ENCODE measurements around the gene REPS1.
A peak's percentile ranks its signal among the peaks of the same experiment; 100 is the strongest.
"Not testable (repeated sequence)": the region's sequence is repeated elsewhere in the genome, so short reads cannot be mapped to it uniquely, and the experiment has no call there.

Gene REPS1

DNA sequence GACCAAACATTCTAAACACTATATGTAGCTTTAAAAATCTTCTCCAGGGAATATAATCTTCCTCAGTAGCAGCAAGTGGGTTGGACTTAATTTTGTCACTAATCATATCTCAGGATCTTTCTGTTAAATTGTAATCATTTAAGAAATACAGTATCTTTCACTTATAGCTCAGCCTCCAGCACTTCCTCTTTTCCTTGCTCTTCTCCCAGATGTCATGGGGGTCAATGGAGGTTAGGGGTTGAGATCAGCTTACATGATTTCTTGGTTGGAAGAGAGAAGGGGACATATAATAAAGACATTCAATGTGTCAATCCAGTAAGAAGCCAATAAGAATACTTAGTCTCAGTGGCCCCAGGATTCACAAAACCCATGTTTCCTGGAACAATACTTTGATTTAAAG, 15.7 kb upstream of the REPS1 start:
- Histone ChIP-seq H2AFZ (ENCODE audit: low read length, unreplicated experiment) (no peak overlapping the region), H3K27me3 (ENCODE audit: insufficient read depth, low read length) (no peaks in the 10 kb centered on the region), H3K27ac (ENCODE audit: low read depth, low read length) (no peak overlapping the region), H3K79me2 (ENCODE audit: control insufficient read depth, insufficient read depth, low read length, unreplicated experiment) (no peaks in the 10 kb centered on the region), H3K36me3 (ENCODE audit: insufficient read depth, low read length) (no peaks in the 10 kb centered on the region), H3K4me1 (ENCODE audit: control insufficient read depth, insufficient read depth, low read length, unreplicated experiment) (no peaks in the 10 kb centered on the region), H3K4me3 (ENCODE audit: low read depth, low read length) (no peak overlapping the region)

DNA sequence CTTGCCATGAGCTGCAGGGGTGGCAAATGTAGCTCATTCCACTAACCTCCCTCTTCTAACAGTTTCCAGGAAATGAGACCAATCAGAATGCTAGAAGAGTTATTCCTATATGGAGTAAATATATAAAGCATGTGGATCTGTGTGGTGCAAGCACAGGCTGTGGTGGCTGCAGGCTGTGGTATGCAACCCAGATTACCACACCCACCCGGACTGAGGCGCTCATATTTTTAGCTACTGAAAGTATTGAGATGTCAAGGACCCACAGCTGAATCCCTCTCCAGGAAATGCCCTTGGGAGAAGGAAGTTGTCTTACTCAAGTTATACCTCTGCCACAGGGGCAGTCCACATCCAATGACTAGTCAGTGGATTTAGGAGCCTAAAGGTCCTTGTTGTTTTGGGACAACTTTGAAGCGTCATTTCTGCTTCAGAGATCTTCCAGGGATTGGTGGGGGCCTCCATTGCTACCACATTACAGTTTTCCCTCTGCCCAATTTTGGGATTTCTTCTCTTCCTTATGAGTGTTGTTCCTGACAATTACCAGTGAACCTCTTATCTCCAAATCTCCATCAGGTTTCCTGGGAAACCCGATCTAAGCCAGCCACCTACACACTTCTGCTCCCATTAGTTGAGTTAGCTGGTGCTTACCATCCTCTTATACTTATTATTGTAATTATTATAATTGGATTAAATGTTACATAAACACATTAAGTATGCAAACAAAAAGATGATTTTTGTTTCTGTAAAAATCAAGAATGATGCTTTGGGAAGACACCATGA, 12.1 kb upstream of the REPS1 start:
- no peaks in the 10 kb centered on the region for H3K79me2 ChIP-seq (ENCODE audit: control insufficient read depth, insufficient read depth, low read length, unreplicated experiment)
- H3K4me1 ChIP-seq (ENCODE audit: control insufficient read depth, insufficient read depth, low read length, unreplicated experiment), result no peaks in the 10 kb centered on the region
- no peaks in the 10 kb centered on the region for H3K36me3 ChIP-seq (ENCODE audit: insufficient read depth, low read length)
- H3K4me3 ChIP-seq (ENCODE audit: low read depth, low read length), result no peak overlapping the region
- no peak overlapping the region for H3K27ac ChIP-seq (ENCODE audit: low read depth, low read length)
- H3K27me3 ChIP-seq (ENCODE audit: insufficient read depth, low read length), result no peaks in the 10 kb centered on the region
- H2AFZ ChIP-seq (ENCODE audit: low read length, unreplicated experiment), result no peak overlapping the region

DNA sequence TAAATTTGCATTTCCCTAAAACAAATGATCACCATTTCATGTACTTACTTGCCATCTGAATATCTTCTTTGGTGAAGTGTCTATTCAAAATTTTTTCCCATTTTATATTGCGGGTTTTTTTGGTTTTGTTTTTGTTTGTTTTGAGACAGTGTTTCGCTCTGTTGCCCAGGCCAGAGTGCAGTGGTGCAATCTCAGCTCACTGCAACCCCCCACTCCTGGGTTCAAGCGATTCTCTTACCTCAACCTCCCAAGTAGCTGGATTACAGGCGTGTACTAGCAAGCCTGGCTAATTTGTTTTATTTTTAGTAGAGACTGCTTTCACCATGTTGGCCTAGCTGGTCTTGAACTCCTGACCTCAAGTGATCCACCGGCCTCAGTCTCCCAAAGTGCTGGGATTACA, 9.1 kb upstream of the REPS1 start:
- no peaks in the 10 kb centered on the region for H3K27me3 ChIP-seq (ENCODE audit: insufficient read depth, low read length)
- no peak overlapping the region for H2AFZ ChIP-seq (ENCODE audit: low read length, unreplicated experiment)
- no peak overlapping the region for H3K4me3 ChIP-seq (ENCODE audit: low read depth, low read length)
- H3K79me2 ChIP-seq (ENCODE audit: control insufficient read depth, insufficient read depth, low read length, unreplicated experiment), result no peaks in the 10 kb centered on the region
- H3K4me1 ChIP-seq (ENCODE audit: control insufficient read depth, insufficient read depth, low read length, unreplicated experiment), result no peaks in the 10 kb centered on the region
- no peak overlapping the region for H3K27ac ChIP-seq (ENCODE audit: low read depth, low read length)
- H3K36me3 ChIP-seq (ENCODE audit: insufficient read depth, low read length), result no peaks in the 10 kb centered on the region

DNA sequence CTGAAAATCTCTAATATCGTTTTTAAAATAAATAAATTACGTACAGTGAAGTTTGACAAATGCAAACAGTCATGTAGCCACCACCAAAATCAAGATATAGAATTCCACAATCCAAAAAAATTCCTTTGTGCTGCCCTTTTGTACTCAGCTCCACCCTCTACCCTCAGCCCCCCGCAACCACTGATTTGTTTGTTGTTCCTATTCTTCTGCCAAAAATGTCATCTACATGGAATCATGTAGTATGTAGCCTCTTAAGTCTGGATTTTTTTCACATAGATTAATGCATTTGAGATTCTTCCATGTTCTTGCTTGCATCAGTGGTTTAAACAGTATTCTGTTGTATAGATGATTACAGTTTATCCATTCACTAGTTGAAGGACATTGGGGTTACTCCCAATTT, 8.5 kb upstream of the REPS1 start:
- H2AFZ ChIP-seq (ENCODE audit: low read length, unreplicated experiment), result no peak overlapping the region
- H3K4me1 ChIP-seq (ENCODE audit: control insufficient read depth, insufficient read depth, low read length, unreplicated experiment), result no peaks in the 10 kb centered on the region
- H3K4me3 ChIP-seq (ENCODE audit: low read depth, low read length), result no peak overlapping the region
- no peaks in the 10 kb centered on the region for H3K79me2 ChIP-seq (ENCODE audit: control insufficient read depth, insufficient read depth, low read length, unreplicated experiment)
- H3K27me3 ChIP-seq (ENCODE audit: insufficient read depth, low read length), result no peaks in the 10 kb centered on the region
- no peak overlapping the region for H3K27ac ChIP-seq (ENCODE audit: low read depth, low read length)
- H3K36me3 ChIP-seq (ENCODE audit: insufficient read depth, low read length), result no peaks in the 10 kb centered on the region

DNA sequence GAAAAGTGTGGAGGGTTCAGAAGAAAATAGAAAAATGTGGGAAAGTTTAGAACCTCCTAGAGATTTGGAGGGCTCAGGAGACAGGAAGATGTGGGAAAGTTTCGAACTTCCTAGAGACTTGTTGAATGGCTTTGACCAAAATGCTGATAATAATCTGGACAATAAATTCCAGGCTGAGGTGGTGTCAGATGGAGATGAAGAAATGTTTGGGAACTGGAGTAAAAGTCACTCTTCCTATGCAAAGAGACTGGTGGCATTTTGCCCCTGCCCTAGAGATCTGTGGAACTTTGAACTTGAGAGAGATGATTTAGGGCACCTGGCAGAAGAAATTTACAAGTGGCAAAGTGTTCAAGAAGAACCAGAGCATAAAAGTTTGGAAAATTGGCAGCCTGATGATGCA, 5.4 kb upstream of the REPS1 start:
- H2AFZ ChIP-seq (ENCODE audit: low read length, unreplicated experiment); H3K4me1 ChIP-seq (ENCODE audit: control insufficient read depth, insufficient read depth, low read length, unreplicated experiment); H3K36me3 ChIP-seq (ENCODE audit: insufficient read depth, low read length); H3K27ac ChIP-seq (ENCODE audit: low read depth, low read length); H3K27me3 ChIP-seq (ENCODE audit: insufficient read depth, low read length); H3K4me3 ChIP-seq (ENCODE audit: low read depth, low read length); H3K79me2 ChIP-seq (ENCODE audit: control insufficient read depth, insufficient read depth, low read length, unreplicated experiment): not testable (repeated sequence)

DNA sequence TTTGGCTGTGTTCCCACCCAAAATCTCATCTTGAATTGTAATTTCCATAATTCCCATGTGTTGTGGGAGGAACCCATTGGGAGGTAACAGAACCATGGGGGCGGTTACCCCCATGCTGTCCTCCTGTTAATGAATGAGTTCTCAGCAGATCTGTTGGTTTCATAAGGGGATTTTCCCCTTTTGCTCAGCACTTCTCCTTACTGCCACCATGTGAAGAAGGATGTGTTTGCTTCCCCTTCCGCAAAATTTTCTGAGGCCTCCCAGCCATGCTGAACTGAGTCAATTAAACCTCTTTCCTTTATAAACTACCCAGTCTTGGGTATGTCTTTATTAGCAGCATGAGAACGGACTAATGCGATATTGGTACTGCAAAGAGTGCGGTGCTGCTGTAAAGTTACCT, 4.9 kb upstream of the REPS1 start:
- H3K4me1 ChIP-seq (ENCODE audit: control insufficient read depth, insufficient read depth, low read length, unreplicated experiment); H3K79me2 ChIP-seq (ENCODE audit: control insufficient read depth, insufficient read depth, low read length, unreplicated experiment); H3K36me3 ChIP-seq (ENCODE audit: insufficient read depth, low read length); H3K27ac ChIP-seq (ENCODE audit: low read depth, low read length); H3K4me3 ChIP-seq (ENCODE audit: low read depth, low read length); H2AFZ ChIP-seq (ENCODE audit: low read length, unreplicated experiment); H3K27me3 ChIP-seq (ENCODE audit: insufficient read depth, low read length): not testable (repeated sequence)

DNA sequence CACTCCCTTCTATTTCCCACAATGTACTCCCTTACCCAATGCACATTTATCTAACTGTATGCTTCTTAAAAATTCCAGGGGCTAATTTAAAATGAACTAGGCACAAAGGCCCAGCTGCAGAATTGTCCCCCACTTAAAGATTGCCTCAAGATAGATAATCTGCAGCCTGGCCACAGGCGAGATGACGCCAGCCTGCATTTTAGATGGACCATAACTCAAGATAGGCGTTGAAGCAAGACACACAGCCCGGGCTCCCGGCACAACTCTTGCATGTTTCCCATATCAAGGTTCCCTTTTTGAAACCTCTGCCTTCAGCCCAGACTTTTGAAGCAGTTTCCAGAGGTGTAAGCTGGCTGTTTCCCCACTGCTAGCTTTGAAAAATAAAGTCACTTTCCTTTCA, 3.2 kb upstream of the REPS1 start:
- no peaks in the 10 kb centered on the region for H3K36me3 ChIP-seq (ENCODE audit: insufficient read depth, low read length)
- no peak overlapping the region for H3K27ac ChIP-seq (ENCODE audit: low read depth, low read length)
- H3K27me3 ChIP-seq (ENCODE audit: insufficient read depth, low read length), result no peaks in the 10 kb centered on the region
- no peak overlapping the region for H3K4me3 ChIP-seq (ENCODE audit: low read depth, low read length)
- H3K79me2 ChIP-seq (ENCODE audit: control insufficient read depth, insufficient read depth, low read length, unreplicated experiment), result peaks cover 18% of the 10 kb centered on the region
- H3K4me1 ChIP-seq (ENCODE audit: control insufficient read depth, insufficient read depth, low read length, unreplicated experiment), result peaks cover 5% of the 10 kb centered on the region
- H2AFZ ChIP-seq (ENCODE audit: low read length, unreplicated experiment), result no peak overlapping the region

DNA sequence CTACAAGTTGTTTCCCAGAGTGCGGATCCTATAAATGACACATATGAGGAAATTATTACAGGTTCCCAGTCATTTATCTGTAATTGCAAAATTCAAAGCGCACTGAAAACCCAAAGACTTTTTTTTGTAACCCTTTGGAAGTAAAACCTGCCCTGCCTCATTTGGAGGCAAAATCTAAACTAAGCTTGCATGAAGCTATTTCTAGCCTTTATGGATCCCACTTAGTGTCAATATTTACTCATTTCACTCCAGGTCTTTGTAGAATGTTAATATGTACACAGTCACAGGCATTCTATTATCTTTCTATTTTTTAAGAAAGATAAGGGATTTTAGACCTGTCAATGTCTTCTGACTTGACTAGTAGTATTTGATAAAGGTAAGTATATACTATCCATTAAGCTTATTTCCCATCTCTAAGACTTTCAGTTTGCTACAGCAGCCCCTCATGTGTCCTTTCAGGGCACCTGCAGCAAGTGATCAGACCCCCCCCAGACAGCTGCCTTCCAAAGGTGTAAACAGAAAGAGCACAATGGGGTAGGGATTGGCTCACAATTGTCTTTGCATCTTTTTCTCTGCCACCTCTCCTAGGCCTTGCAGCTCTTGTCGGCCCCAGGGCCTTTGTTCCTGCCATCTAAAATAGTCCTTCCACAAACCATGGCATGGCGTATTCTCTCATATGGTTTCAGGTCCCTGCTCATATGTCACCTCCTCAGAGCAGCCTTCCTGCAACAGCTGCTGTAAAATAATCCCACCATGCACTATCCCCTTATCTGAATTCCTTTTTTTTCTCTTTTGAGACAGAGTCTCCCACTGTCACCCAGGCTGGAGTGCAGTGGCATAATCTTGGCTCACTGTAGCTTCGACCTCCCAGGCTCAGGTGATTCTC, 1.3 kb upstream of the REPS1 start:
- Histone ChIP-seq H3K4me1 (ENCODE audit: control insufficient read depth, insufficient read depth, low read length, unreplicated experiment) (peaks cover 23% of the 10 kb centered on the region), H3K4me3 (ENCODE audit: low read depth, low read length) (no peak overlapping the region), H3K27me3 (ENCODE audit: insufficient read depth, low read length) (no peaks in the 10 kb centered on the region), H3K27ac (ENCODE audit: low read depth, low read length) (no peak overlapping the region), H2AFZ (ENCODE audit: low read length, unreplicated experiment) (no peak overlapping the region), H3K79me2 (ENCODE audit: control insufficient read depth, insufficient read depth, low read length, unreplicated experiment) (peaks cover 37% of the 10 kb centered on the region), H3K36me3 (ENCODE audit: insufficient read depth, low read length) (no peaks in the 10 kb centered on the region)

DNA sequence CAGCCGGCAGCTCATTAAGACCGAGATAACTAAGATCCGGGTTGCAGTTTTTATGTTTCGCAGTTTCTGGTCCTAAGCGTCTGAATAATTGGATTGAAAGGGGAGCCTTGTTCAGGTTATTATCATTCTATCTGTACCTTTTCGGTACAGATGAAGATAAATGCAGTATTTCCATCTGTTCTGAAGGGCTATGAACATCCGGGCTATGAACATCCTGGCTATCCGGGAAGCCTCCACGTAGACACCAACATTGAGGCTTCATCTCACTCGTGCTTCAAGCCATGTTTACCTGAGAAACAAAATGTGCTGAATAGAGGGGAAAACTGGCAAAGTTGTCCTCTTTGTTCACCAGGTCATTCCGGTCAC, 399 bp upstream of the REPS1 start:
- Histone ChIP-seq H3K79me2 (ENCODE audit: control insufficient read depth, insufficient read depth, low read length, unreplicated experiment) (peaks cover 46% of the 10 kb centered on the region), H3K4me3 (ENCODE audit: low read depth, low read length) (peak overlapping the region; percentile 94), H3K27ac (ENCODE audit: low read depth, low read length) (no peak overlapping the region), H3K36me3 (ENCODE audit: insufficient read depth, low read length) (no peaks in the 10 kb centered on the region), H3K27me3 (ENCODE audit: insufficient read depth, low read length) (no peaks in the 10 kb centered on the region), H3K4me1 (ENCODE audit: control insufficient read depth, insufficient read depth, low read length, unreplicated experiment) (peaks cover 27% of the 10 kb centered on the region), H2AFZ (ENCODE audit: low read length, unreplicated experiment) (peak overlapping the region; percentile 97)

DNA sequence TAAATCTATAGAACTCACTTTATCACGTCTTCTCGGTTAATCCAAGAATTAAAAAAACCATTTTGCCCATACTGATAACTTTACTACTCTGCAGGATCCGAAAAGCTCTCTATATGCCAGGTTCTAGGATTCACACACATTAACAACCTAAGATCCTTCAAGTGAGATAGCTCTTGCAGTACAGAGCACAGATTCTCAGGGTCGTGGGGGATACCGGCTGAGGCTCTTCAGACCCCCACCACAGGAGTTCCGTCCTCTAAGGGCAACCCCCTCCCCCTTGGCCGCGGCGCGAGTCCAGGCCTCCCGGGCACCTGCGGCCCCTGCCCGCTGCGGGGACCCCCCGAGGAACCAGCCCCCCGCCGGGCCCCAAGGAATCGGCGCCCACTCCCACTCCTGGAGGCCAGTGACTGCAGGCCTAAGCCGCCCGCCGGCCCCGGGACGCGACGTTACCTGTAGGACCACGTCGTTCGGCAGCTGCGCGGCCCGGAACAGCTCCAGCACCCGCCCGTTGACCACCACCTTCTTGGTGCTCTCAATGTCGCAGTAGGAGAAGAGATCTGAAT, 892 bp downstream of the REPS1 start:
- Histone ChIP-seq H3K36me3 (ENCODE audit: insufficient read depth, low read length) (no peaks in the 10 kb centered on the region), H3K27ac (ENCODE audit: low read depth, low read length) (no peak overlapping the region), H3K4me3 (ENCODE audit: low read depth, low read length) (peak overlapping the region; percentile 94), H3K79me2 (ENCODE audit: control insufficient read depth, insufficient read depth, low read length, unreplicated experiment) (peaks cover 59% of the 10 kb centered on the region), H2AFZ (ENCODE audit: low read length, unreplicated experiment) (peak overlapping the region; percentile 87), H3K4me1 (ENCODE audit: control insufficient read depth, insufficient read depth, low read length, unreplicated experiment) (peaks cover 36% of the 10 kb centered on the region), H3K27me3 (ENCODE audit: insufficient read depth, low read length) (no peaks in the 10 kb centered on the region)

DNA sequence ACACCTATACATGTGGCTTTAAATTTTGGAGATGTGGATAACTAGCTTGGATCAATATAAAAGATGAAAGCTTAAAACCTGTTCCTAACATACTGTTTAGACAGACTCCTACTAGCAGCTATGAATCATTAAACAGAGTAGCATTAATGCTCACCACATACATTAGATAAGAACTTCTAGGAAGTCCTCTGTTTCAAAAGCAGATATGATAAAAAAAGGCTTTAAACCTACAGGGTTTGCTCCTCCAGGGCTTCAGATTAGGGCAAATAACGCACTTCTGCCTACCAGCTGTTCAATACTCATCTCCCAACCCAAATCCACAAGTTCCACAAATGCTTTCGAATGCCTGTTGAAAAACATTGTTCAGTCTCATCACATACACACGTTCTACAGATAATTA, 1.5 kb downstream of the REPS1 start:
- Histone ChIP-seq H3K4me1 (ENCODE audit: control insufficient read depth, insufficient read depth, low read length, unreplicated experiment) (peaks cover 41% of the 10 kb centered on the region), H3K4me3 (ENCODE audit: low read depth, low read length) (peak overlapping the region; percentile 94), H3K36me3 (ENCODE audit: insufficient read depth, low read length) (no peaks in the 10 kb centered on the region), H3K79me2 (ENCODE audit: control insufficient read depth, insufficient read depth, low read length, unreplicated experiment) (peaks cover 64% of the 10 kb centered on the region), H3K27me3 (ENCODE audit: insufficient read depth, low read length) (no peaks in the 10 kb centered on the region), H3K27ac (ENCODE audit: low read depth, low read length) (no peak overlapping the region), H2AFZ (ENCODE audit: low read length, unreplicated experiment) (no peak overlapping the region)
